Measurements from ENCODE around the gene RAP1B.

Gene RAP1B

GRCh38 chr12:68612202-68612601, 1.5 kb downstream of the RAP1B start:
- DNase-seq = no peak

GRCh38 chr12:68612697-68613096, 2.0 kb downstream of the RAP1B start:
- DNase-seq = no peak

GRCh38 chr12:68613209-68613904, 2.7 kb downstream of the RAP1B start:
- DNase-seq = no peak

GRCh38 chr12:68614105-68614679, 3.5 kb downstream of the RAP1B start:
- no peak for DNase-seq

GRCh38 chr12:68614769-68615168, 4.1 kb downstream of the RAP1B start:
- DNase-seq = no peak

- DNase-seq = no peak
Measured at GRCh38 chr12:68617160-68617926, 6.6 kb downstream of the RAP1B start.

GRCh38 chr12:68619541-68619940, 8.8 kb downstream of the RAP1B start:
- DNase-seq = no peak

- no peak for DNase-seq
Measured at GRCh38 chr12:68620519-68621471, 10.1 kb downstream of the RAP1B start.

- no peak for DNase-seq
Measured at GRCh38 chr12:68621472-68622081, 10.9 kb downstream of the RAP1B start.

GRCh38 chr12:68622250-68622649, 11.6 kb downstream of the RAP1B start:
- DNase-seq = no peak

- DNase-seq = no peak
Measured at GRCh38 chr12:68623059-68623458, 12.4 kb downstream of the RAP1B start.

GRCh38 chr12:68623984-68624383, 13.3 kb downstream of the RAP1B start:
- no peak for DNase-seq

- DNase-seq = no peak
Measured at GRCh38 chr12:68624933-68625332, 14.2 kb downstream of the RAP1B start.

- no peak for DNase-seq
Measured at GRCh38 chr12:68627673-68628319, 17.1 kb downstream of the RAP1B start.

- DNase-seq = no peak
Measured at GRCh38 chr12:68628698-68629097, 18.0 kb downstream of the RAP1B start.

GRCh38 chr12:68630050-68630449, 19.4 kb downstream of the RAP1B start:
- DNase-seq = no peak

- DNase-seq = no peak
Measured at GRCh38 chr12:68630598-68630997, 19.9 kb downstream of the RAP1B start.

- DNase-seq = no peak
Measured at GRCh38 chr12:68631227-68631626, 20.5 kb downstream of the RAP1B start.

GRCh38 chr12:68632486-68632885, 21.8 kb downstream of the RAP1B start:
- DNase-seq = no peak

- no peak for DNase-seq
Measured at GRCh38 chr12:68633614-68634558, 23.2 kb downstream of the RAP1B start.

GRCh38 chr12:68636268-68636667, 25.6 kb downstream of the RAP1B start:
- DNase-seq = no peak
